Tibial nerve (tissue), 4 donors: ENCODE data around the gene CARD11.

Experiments used
- CTCF ChIP-seq, 5 experiments: fragments of 200-600 bp in 3 of 5; fragments of 450-650 bp in 2 of 5; sonication (generic) in 3 of 5; IDR thresholded peaks; one replicate each; pipeline ENCODE4 v1.5.1; 2016 to 2019; ENCODE audit warnings: antibody characterized with exemption in 5 of 5, mild to moderate bottlenecking in 3 of 5, moderate library complexity in 2 of 5
- EP300 ChIP-seq, 2 donors: sonication (generic); formaldehyde crosslinking; IDR thresholded peaks; one replicate each; pipeline ENCODE4 v1.6.1; 2017; ENCODE audit warnings: antibody characterized with exemption in 2 of 2, mild to moderate bottlenecking in 1 of 2
- POLR2A ChIP-seq, 2 donors: fragments of 450-650 bp; IDR thresholded peaks; one replicate each; pipeline ENCODE4 v1.6.1; 2017; ENCODE audit warnings: antibody characterized with exemption in 2 of 2, mild to moderate bottlenecking in 2 of 2, moderate library complexity in 2 of 2

- TF ChIP-seq CTCF (IDR thresholded peaks at IDR 0.05) (no peak), POLR2A (IDR thresholded peaks at IDR 0.05) (no peak), EP300 (IDR thresholded peaks at IDR 0.05) (no peak)
Measured at GRCh38 chr7:2894118-2894940, 149.3 kb downstream of the CARD11 start.
